T-cell (primary cell): ENCODE measurements around the gene MAMDC4. TPM values are rescaled to one million over a fixed set of nuclear protein-coding genes. Genes with fewer than 3 reads are reported as not detected.
A peak's percentile ranks its signal among the peaks of the same experiment; 100 is the strongest.

Experiments used
- ATAC-seq, 4 experiments: fragments of 200-7000 bp in 3 of 4; fragments of 150-1000 bp in 1 of 4; cut with Tn5 transposase; replicated peaks in 1 of 4; 1 replicate in 3 of 4; 2 replicates in 1 of 4; pipeline ENCODE4 v1.10.0; 2021; ENCODE audit warnings: moderate library complexity in 3 of 4, mild to moderate bottlenecking in 2 of 4, moderate number of reproducible peaks in 1 of 4
- CTCF ChIA-PET, 2 donors: fragments of 300-600 bp; sonication (Branson Sonifier 250); formaldehyde crosslinking; loops; one replicate each; lab custom pipeline; 2022; ENCODE audit warnings: antibody characterized with exemption in 2 of 2; lab: Charles Lee
- POLR2A ChIA-PET, 2 donors: fragments of 300-600 bp; sonication (Branson Sonifier 250); formaldehyde crosslinking; loops; one replicate each; lab custom pipeline; 2022; ENCODE audit warnings: antibody characterized with exemption in 2 of 2; lab: Charles Lee
- DNase-seq, 35 experiments: peaks; one replicate each; pipeline versions ENCODE4 v3.0.0 to v3.0.0-alpha.2; 2013 to 2023
- H3K27ac ChIP-seq: one replicate; pipeline ENCODE4 v1.5.1; 2013; ENCODE audit warnings: low read length
- H3K27me3 ChIP-seq, 2 experiments: replicated peaks in 1 of 2; 1 replicate in 1 of 2; 2 replicates in 1 of 2; pipeline versions ENCODE4 v1.6.1 to v1.7.0; 2013; ENCODE audit warnings: low read length in 1 of 2, mixed read lengths in 1 of 2; ENCODE audit not compliant: control insufficient read depth in 2 of 2, insufficient read depth in 2 of 2; ENCODE audit errors: extremely low read depth in 1 of 2
- H3K36me3 ChIP-seq, 2 donors: 1 replicate in 1 of 2; 2 replicates in 1 of 2; pipeline versions ENCODE4 v1.6.1 to v1.7.0; 2013; ENCODE audit warnings: low read length in 1 of 2; ENCODE audit not compliant: control insufficient read depth in 2 of 2, insufficient read depth in 1 of 2; ENCODE audit errors: extremely low read depth in 1 of 2
- H3K4me1 ChIP-seq, 2 experiments: 1 replicate in 1 of 2; 2 replicates in 1 of 2; pipeline versions ENCODE4 v1.6.1 to v1.7.0; 2013; ENCODE audit warnings: low read length in 2 of 2, mixed read lengths in 1 of 2; ENCODE audit not compliant: insufficient read depth in 2 of 2, control insufficient read depth in 1 of 2; ENCODE audit errors: extremely low read depth in 1 of 2
- H3K4me3 ChIP-seq, 2 donors: 1 replicate in 1 of 2; 2 replicates in 1 of 2; pipeline versions ENCODE4 v1.5.1 to v1.7.0; 2013; ENCODE audit warnings: mild to moderate bottlenecking in 2 of 2, low read length in 1 of 2, moderate library complexity in 1 of 2; ENCODE audit not compliant: control insufficient read depth in 1 of 2; ENCODE audit errors: extremely low read depth in 1 of 2
- H3K9me3 ChIP-seq: 2 replicates; pipeline ENCODE4 v1.7.0; 2013
- H3K27ac Mint-ChIP-seq, 2 donors: one replicate each; pipeline ENCODE4 v1.8.0; 2020 to 2021; ENCODE audit warnings: mild to moderate bottlenecking in 2 of 2, mixed read lengths in 2 of 2
- H3K27me3 Mint-ChIP-seq, 2 donors: one replicate each; pipeline ENCODE4 v1.8.0; 2021 to 2022; ENCODE audit warnings: mixed read lengths in 2 of 2
- H3K36me3 Mint-ChIP-seq: one replicate; pipeline ENCODE4 v1.8.0; 2021; ENCODE audit warnings: mixed read lengths
- H3K4me1 Mint-ChIP-seq, 3 donors: one replicate each; pipeline ENCODE4 v1.8.0; 2020 to 2022; ENCODE audit warnings: mixed read lengths in 3 of 3, mild to moderate bottlenecking in 1 of 3
- H3K4me3 Mint-ChIP-seq, 3 donors: one replicate each; pipeline ENCODE4 v1.8.0; 2020 to 2022; ENCODE audit warnings: mild to moderate bottlenecking in 3 of 3, mixed read lengths in 3 of 3, moderate library complexity in 3 of 3
- H3K9me3 Mint-ChIP-seq, 3 donors: one replicate each; pipeline ENCODE4 v1.8.0; 2020 to 2022; ENCODE audit warnings: mixed read lengths in 3 of 3
- WGBS: methylation state at CpG from one replicate; pipeline ENCODE4 v1.1.5; 2013; ENCODE audit warnings: missing lambda C conversion rate; ENCODE audit not compliant: insufficient coverage; 5-methylcytosine and 5-hydroxymethylcytosine counted together
- total RNA-seq, 35 experiments: library from RNA in 6 of 35; stranded (reverse) in 6 of 35; fragments of 120-200 nt in 1 of 35; gene quantifications; one replicate each; pipeline versions ENCODE4 v1.2.1 to v1.2.4 and lab custom pipeline; 2013 to 2026

Gene MAMDC4
- total RNA-seq, 5 donors from 2014 or later (not counting 1 experiment from before 2014, with no cell fraction given) = 3.0 to 10.7 (median 7.1) TPM

DNA sequence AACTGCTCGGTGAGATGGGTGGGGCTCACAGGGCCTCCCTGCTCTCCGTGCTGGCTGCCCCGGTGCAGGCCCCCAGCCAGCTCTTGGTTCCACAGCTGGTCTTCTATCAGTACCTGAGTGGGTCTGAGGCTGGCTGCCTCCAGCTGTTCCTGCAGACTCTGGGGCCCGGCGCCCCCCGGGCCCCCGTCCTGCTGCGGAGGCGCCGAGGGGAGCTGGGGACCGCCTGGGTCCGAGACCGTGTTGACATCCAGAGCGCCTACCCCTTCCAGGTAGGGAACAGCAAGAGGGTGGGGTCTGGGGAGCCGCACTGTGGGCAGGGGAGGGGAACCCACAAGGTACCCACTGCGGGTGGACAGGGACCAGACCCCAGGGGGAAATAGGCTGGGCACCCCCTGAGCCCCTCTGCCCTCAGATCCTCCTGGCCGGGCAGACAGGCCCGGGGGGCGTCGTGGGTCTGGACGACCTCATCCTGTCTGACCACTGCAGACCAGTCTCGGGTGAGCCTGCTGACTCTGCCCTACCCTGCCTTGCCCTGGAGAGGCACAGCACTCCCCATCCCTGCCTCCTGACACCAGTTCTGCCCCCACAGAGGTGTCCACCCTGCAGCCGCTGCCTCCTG lies 2.8 kb downstream of the MAMDC4 start:
- no peaks in the 10 kb centered on the region for H3K36me3 Mint-ChIP-seq
- H3K9me3 ChIP-seq = no peaks in the 10 kb centered on the region
- H3K36me3 ChIP-seq = peaks cover 0 to 2% of the 10 kb centered on the region in 2 donors
- no peaks in the 10 kb centered on the region for H3K27me3 ChIP-seq
- H3K4me1 ChIP-seq = peaks cover 2 to 12% of the 10 kb centered on the region in 2 experiments
- H3K27me3 Mint-ChIP-seq = no peaks in the 10 kb centered on the region
- DNase-seq (peak in 1 of 35 experiments; percentile 1), ATAC-seq (no peak)
- no peak overlapping the region for H3K27ac ChIP-seq
- no peaks in the 10 kb centered on the region for H3K9me3 Mint-ChIP-seq
- peaks cover 0 to 2% (median 0%) of the 10 kb centered on the region in 3 donors for H3K4me1 Mint-ChIP-seq
- POLR2A ChIA-PET = no interaction called here
- H3K27ac Mint-ChIP-seq = no peak overlapping the region
- H3K4me3 Mint-ChIP-seq = no peak overlapping the region
- H3K4me3 ChIP-seq = no peak overlapping the region
- 87% methylated on average over 10 of the region's 23 CpGs for WGBS
- CTCF ChIA-PET = no interaction called here

DNA sequence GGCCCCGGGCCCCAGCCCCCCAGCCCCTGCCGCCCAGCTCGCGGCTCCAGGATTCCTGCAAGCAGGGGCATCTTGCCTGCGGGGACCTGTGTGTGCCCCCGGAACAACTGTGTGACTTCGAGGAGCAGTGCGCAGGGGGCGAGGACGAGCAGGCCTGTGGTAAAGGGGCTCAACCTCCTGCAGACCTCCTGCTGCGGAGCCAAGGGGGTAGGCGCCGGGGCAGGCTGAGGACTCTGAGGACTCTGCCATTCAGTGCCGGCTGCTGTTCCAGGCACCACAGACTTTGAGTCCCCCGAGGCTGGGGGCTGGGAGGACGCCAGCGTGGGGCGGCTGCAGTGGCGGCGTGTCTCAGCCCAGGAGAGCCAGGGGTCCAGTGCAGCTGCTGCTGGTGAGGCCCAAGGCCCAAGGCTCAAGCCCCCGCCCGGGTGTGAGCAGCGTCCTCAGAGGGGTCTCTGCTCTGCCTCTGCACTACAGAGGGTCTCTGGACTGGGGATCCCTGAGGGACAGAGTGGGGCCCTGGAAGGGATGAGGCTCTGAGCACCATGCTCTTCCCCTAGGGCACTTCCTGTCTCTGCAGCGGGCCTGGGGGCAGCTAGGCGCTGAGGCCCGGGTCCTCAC lies 3.4 kb downstream of the MAMDC4 start:
- Mint-ChIP-seq H3K36me3 (no peaks in the 10 kb centered on the region), H3K4me1 (no peaks in the 10 kb centered on the region), H3K9me3 (no peaks in the 10 kb centered on the region), H3K4me3 (no peak overlapping the region), H3K27ac (no peak overlapping the region), H3K27me3 (no peaks in the 10 kb centered on the region)
- DNase-seq (no peak), ATAC-seq (no peak)
- no peak overlapping the region for H3K4me3 ChIP-seq
- H3K27me3 ChIP-seq = no peaks in the 10 kb centered on the region
- H3K9me3 ChIP-seq = no peaks in the 10 kb centered on the region
- H3K4me1 ChIP-seq = peaks cover 0 to 6% of the 10 kb centered on the region in 2 experiments
- no peak overlapping the region for H3K27ac ChIP-seq
- POLR2A ChIA-PET = no interaction called here
- WGBS = 82% methylated on average over 18 of the region's 26 CpGs
- CTCF ChIA-PET = no interaction called here
- H3K36me3 ChIP-seq = peaks cover 0 to 3% of the 10 kb centered on the region in 2 donors

DNA sequence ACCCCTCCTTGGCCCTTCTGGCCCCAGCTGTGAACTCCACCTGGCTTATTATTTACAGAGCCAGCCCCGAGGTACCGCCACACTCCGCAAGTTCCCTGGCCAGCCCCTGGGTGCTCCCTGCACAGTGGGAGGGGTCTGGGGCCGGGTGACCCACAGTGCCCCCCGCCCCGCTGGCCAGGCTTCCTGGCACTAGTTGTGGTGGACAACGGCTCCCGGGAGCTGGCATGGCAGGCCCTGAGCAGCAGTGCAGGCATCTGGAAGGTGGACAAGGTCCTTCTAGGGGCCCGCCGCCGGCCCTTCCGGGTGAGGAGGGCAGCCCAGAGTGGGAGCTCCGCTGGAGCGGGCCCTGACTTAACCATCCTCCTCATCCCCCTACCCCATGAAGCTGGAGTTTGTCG lies 3.9 kb downstream of the MAMDC4 start:
- Histone ChIP-seq H3K36me3 (peaks cover 4 to 7% of the 10 kb centered on the region in 2 donors), H3K27me3 (no peaks in the 10 kb centered on the region), H3K4me3 (no peak overlapping the region), H3K9me3 (no peaks in the 10 kb centered on the region), H3K27ac (no peak overlapping the region), H3K4me1 (peaks cover 0 to 3% of the 10 kb centered on the region in 2 experiments)
- Mint-ChIP-seq H3K27me3 (no peaks in the 10 kb centered on the region), H3K27ac (no peak overlapping the region), H3K4me1 (no peaks in the 10 kb centered on the region), H3K4me3 (no peak overlapping the region), H3K9me3 (no peaks in the 10 kb centered on the region), H3K36me3 (no peaks in the 10 kb centered on the region)
- ChIA-PET CTCF (no interaction called here), POLR2A (no interaction called here)
- 85% methylated on average over 8 of the region's 15 CpGs for WGBS
- ATAC-seq = no peak
- DNase-seq = no peak

DNA sequence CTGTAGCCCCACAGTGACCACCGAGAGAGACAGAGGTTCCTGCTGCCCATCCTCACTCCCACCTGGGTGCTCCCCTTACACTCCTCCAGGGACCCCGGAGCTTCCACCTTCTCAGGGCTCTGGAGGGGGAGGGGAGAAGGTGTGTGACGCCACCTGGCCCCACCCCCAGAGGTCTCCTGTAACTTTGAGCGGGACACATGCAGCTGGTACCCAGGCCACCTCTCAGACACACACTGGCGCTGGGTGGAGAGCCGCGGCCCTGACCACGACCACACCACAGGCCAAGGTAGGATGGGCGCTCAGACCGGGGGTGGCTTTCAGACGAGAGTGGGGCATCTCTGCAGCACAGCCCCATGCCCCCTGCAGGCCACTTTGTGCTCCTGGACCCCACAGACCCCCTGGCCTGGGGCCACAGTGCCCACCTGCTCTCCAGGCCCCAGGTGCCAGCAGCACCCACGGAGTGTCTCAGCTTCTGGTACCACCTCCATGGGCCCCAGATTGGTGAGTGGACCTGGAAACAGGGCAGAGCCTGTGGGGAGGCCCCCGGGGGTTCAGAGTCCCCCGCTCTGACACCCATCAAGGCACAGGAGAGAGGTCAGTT lies 4.5 kb downstream of the MAMDC4 start:
- POLR2A ChIA-PET = no interaction called here
- ATAC-seq (no peak), DNase-seq (no peak)
- H3K27me3 ChIP-seq = no peaks in the 10 kb centered on the region
- Mint-ChIP-seq H3K4me1 (no peaks in the 10 kb centered on the region), H3K36me3 (no peaks in the 10 kb centered on the region), H3K9me3 (no peaks in the 10 kb centered on the region), H3K4me3 (no peak overlapping the region), H3K27ac (no peak overlapping the region), H3K27me3 (no peaks in the 10 kb centered on the region)
- CTCF ChIA-PET = no interaction called here
- peaks cover 0 to 2% of the 10 kb centered on the region in 2 experiments for H3K4me1 ChIP-seq
- 64% methylated on average over 12 of the region's 14 CpGs for WGBS
- peaks cover 8 to 11% of the 10 kb centered on the region in 2 donors for H3K36me3 ChIP-seq
- no peak overlapping the region for H3K4me3 ChIP-seq
- H3K27ac ChIP-seq = no peak overlapping the region
- no peaks in the 10 kb centered on the region for H3K9me3 ChIP-seq

DNA sequence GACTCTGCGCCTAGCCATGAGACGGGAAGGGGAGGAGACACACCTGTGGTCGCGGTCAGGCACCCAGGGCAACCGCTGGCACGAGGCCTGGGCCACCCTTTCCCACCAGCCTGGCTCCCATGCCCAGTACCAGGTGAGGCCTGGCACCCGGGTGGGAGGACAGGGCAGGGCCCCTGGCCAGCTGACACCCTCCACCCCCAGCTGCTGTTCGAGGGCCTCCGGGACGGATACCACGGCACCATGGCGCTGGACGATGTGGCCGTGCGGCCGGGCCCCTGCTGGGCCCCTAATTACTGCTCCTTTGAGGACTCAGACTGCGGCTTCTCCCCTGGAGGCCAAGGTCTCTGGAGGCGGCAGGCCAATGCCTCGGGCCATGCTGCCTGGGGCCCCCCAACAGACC lies 5.0 kb downstream of the MAMDC4 start:
- ChIA-PET POLR2A (no interaction called here), CTCF (no interaction called here)
- ATAC-seq = no peak
- no peak for DNase-seq
- WGBS = 89% methylated on average over 14 of the region's 19 CpGs
- peaks cover 0 to 2% of the 10 kb centered on the region in 2 experiments for H3K4me1 ChIP-seq
- Mint-ChIP-seq H3K4me1 (no peaks in the 10 kb centered on the region), H3K4me3 (no peak overlapping the region), H3K9me3 (no peaks in the 10 kb centered on the region), H3K27ac (no peak overlapping the region), H3K27me3 (no peaks in the 10 kb centered on the region), H3K36me3 (no peaks in the 10 kb centered on the region)
- no peaks in the 10 kb centered on the region for H3K9me3 ChIP-seq
- peaks cover 13% of the 10 kb centered on the region in 2 donors for H3K36me3 ChIP-seq
- no peak overlapping the region for H3K4me3 ChIP-seq
- no peak overlapping the region for H3K27ac ChIP-seq
- H3K27me3 ChIP-seq = no peaks in the 10 kb centered on the region

DNA sequence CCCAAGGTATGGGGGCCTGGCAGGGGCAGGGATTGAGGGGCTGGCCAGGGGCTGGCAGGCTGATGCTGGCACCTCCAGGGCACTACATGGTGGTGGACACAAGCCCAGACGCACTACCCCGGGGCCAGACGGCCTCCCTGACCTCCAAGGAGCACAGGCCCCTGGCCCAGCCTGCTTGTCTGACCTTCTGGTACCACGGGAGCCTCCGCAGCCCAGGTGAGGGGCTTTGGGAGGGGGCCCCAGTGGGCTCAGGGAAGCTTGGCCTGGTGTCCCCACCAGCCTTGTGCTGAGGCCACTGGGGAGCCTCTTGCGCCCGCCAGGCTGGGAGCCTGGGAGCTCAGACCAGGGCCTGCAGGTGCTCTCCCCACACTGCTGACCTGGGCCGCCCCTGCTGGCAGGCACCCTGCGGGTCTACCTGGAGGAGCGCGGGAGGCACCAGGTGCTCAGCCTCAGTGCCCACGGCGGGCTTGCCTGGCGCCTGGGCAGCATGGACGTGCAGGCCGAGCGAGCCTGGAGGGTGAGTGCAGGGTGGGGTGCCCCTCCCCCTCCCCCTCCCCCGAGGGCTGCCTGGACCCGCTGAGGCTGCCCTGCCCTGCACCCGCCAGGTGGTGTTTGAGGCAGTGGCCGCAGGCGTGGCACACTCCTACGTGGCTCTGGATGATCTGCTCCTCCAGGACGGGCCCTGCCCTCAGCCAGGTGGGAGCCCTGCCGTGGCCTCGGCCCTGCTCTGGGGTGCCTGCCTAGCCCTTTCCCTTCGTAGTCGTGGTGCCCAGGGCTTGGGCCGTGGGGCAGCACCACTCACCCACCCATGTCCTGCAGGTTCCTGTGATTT lies 5.7 kb downstream of the MAMDC4 start:
- POLR2A ChIA-PET = no interaction called here
- DNase-seq = peak in 1 of 35 experiments; percentile 24
- Mint-ChIP-seq H3K36me3 (peaks cover 3% of the 10 kb centered on the region), H3K27me3 (no peaks in the 10 kb centered on the region), H3K9me3 (no peaks in the 10 kb centered on the region), H3K27ac (no peak overlapping the region), H3K4me1 (no peaks in the 10 kb centered on the region), H3K4me3 (no peak overlapping the region)
- ATAC-seq = peak in 1 of 4 experiments; percentile 17
- peaks cover 0 to 2% of the 10 kb centered on the region in 2 experiments for H3K4me1 ChIP-seq
- H3K36me3 ChIP-seq = peaks cover 16 to 19% of the 10 kb centered on the region in 2 donors
- H3K27ac ChIP-seq = no peak overlapping the region
- WGBS = 96% methylated on average over 12 of the region's 29 CpGs
- CTCF ChIA-PET = no interaction called here
- no peak overlapping the region for H3K4me3 ChIP-seq
- no peaks in the 10 kb centered on the region for H3K27me3 ChIP-seq
- H3K9me3 ChIP-seq = no peaks in the 10 kb centered on the region
